ENCODE results near the gene ACTN2.
"Not testable (repeated sequence)": the region's sequence is repeated elsewhere in the genome, so short reads cannot be mapped to it uniquely, and the experiment has no call there.

Gene ACTN2

GRCh38 chr1:236685917-236686814, at the start of gene ACTN2:
Gene ACTN2 (plus strand): TSS chr1:236686499. CDS start chr1:236686674, 175 bp downstream.
- Mint-ChIP-seq H3K27me3 (peaks cover 40% of the 10 kb centered on the region), H3K4me1 (peaks cover 25% of the 10 kb centered on the region), H3K4me3 (peak within 1 kb of the TSS; percentile 83), H3K27ac (peak within 1 kb of the TSS; percentile 87), H3K9me3 (no peaks in the 10 kb centered on the region), H3K36me3 (peaks cover 4% of the 10 kb centered on the region)

GRCh38 chr1:236638945-236639344, 47.4 kb upstream of the ACTN2 start:
- no peak overlapping the region for H3K27ac Mint-ChIP-seq
- H3K27me3 Mint-ChIP-seq: peaks cover 12% of the 10 kb centered on the region
- H3K36me3 Mint-ChIP-seq: no peaks in the 10 kb centered on the region
- H3K4me3 Mint-ChIP-seq: no peak overlapping the region
- peaks cover 3% of the 10 kb centered on the region for H3K9me3 Mint-ChIP-seq
- no peaks in the 10 kb centered on the region for H3K4me1 Mint-ChIP-seq

- H3K4me3 Mint-ChIP-seq: no peak overlapping the region
- H3K4me1 Mint-ChIP-seq: no peaks in the 10 kb centered on the region
- H3K27ac Mint-ChIP-seq: no peak overlapping the region
- no peaks in the 10 kb centered on the region for H3K36me3 Mint-ChIP-seq
- H3K9me3 Mint-ChIP-seq: no peaks in the 10 kb centered on the region
- peaks cover 8% of the 10 kb centered on the region for H3K27me3 Mint-ChIP-seq
Observed at GRCh38 chr1:236639686-236640085, 46.6 kb upstream of the ACTN2 start.

GRCh38 chr1:236642763-236643162, 43.5 kb upstream of the ACTN2 start:
- Mint-ChIP-seq H3K9me3 (no peaks in the 10 kb centered on the region), H3K36me3 (no peaks in the 10 kb centered on the region), H3K27me3 (peaks cover 1% of the 10 kb centered on the region), H3K27ac (no peak overlapping the region), H3K4me1 (no peaks in the 10 kb centered on the region), H3K4me3 (no peak overlapping the region)

GRCh38 chr1:236645016-236645680, 41.2 kb upstream of the ACTN2 start:
- H3K9me3 Mint-ChIP-seq: no peaks in the 10 kb centered on the region
- no peaks in the 10 kb centered on the region for H3K36me3 Mint-ChIP-seq
- H3K27me3 Mint-ChIP-seq: no peaks in the 10 kb centered on the region
- no peak overlapping the region for H3K4me3 Mint-ChIP-seq
- no peak overlapping the region for H3K27ac Mint-ChIP-seq
- H3K4me1 Mint-ChIP-seq: no peaks in the 10 kb centered on the region

GRCh38 chr1:236654511-236654910, 31.8 kb upstream of the ACTN2 start:
- Mint-ChIP-seq H3K27me3 (peaks cover 9% of the 10 kb centered on the region), H3K27ac (no peak overlapping the region), H3K4me3 (no peak overlapping the region), H3K9me3 (no peaks in the 10 kb centered on the region), H3K4me1 (no peaks in the 10 kb centered on the region), H3K36me3 (no peaks in the 10 kb centered on the region)

GRCh38 chr1:236654957-236655356, 31.3 kb upstream of the ACTN2 start:
- Mint-ChIP-seq H3K9me3 (no peaks in the 10 kb centered on the region), H3K27ac (no peak overlapping the region), H3K4me1 (no peaks in the 10 kb centered on the region), H3K27me3 (peaks cover 9% of the 10 kb centered on the region), H3K4me3 (no peak overlapping the region), H3K36me3 (no peaks in the 10 kb centered on the region)

- Mint-ChIP-seq H3K4me3 (no peak overlapping the region), H3K36me3 (no peaks in the 10 kb centered on the region), H3K4me1 (no peaks in the 10 kb centered on the region), H3K27me3 (peaks cover 9% of the 10 kb centered on the region), H3K27ac (no peak overlapping the region), H3K9me3 (no peaks in the 10 kb centered on the region)
Observed at GRCh38 chr1:236657398-236657797, 28.9 kb upstream of the ACTN2 start.

GRCh38 chr1:236659792-236660587, 26.3 kb upstream of the ACTN2 start:
- no peak overlapping the region for H3K27ac Mint-ChIP-seq
- H3K4me3 Mint-ChIP-seq: no peak overlapping the region
- peaks cover 5% of the 10 kb centered on the region for H3K4me1 Mint-ChIP-seq
- no peaks in the 10 kb centered on the region for H3K9me3 Mint-ChIP-seq
- H3K36me3 Mint-ChIP-seq: no peaks in the 10 kb centered on the region
- peaks cover 1% of the 10 kb centered on the region for H3K27me3 Mint-ChIP-seq

- Mint-ChIP-seq H3K4me1 (peaks cover 5% of the 10 kb centered on the region), H3K36me3 (no peaks in the 10 kb centered on the region), H3K9me3 (no peaks in the 10 kb centered on the region), H3K27me3 (peaks cover 2% of the 10 kb centered on the region), H3K4me3 (no peak overlapping the region), H3K27ac (no peak overlapping the region)
Observed at GRCh38 chr1:236663934-236664333, 22.4 kb upstream of the ACTN2 start.

- peak overlapping the region; percentile 25 for H3K27ac Mint-ChIP-seq
- H3K4me3 Mint-ChIP-seq, H3K36me3 Mint-ChIP-seq, H3K9me3 Mint-ChIP-seq, H3K4me1 Mint-ChIP-seq: not testable (repeated sequence)
- H3K27me3 Mint-ChIP-seq: peaks cover 17% of the 10 kb centered on the region
Observed at GRCh38 chr1:236668909-236669308, 17.4 kb upstream of the ACTN2 start.

- Mint-ChIP-seq H3K4me1 (no peaks in the 10 kb centered on the region), H3K27me3 (peaks cover 18% of the 10 kb centered on the region), H3K36me3 (no peaks in the 10 kb centered on the region), H3K9me3 (no peaks in the 10 kb centered on the region), H3K4me3 (no peak overlapping the region), H3K27ac (no peak overlapping the region)
Observed at GRCh38 chr1:236670060-236670459, 16.2 kb upstream of the ACTN2 start.

GRCh38 chr1:236673289-236673919, 12.9 kb upstream of the ACTN2 start:
- no peaks in the 10 kb centered on the region for H3K4me1 Mint-ChIP-seq

GRCh38 chr1:236677641-236678235, 8.6 kb upstream of the ACTN2 start:
- H3K36me3 Mint-ChIP-seq: no peaks in the 10 kb centered on the region
- H3K4me1 Mint-ChIP-seq: no peaks in the 10 kb centered on the region
- H3K27me3 Mint-ChIP-seq: peaks cover 8% of the 10 kb centered on the region
- no peaks in the 10 kb centered on the region for H3K9me3 Mint-ChIP-seq
- no peak overlapping the region for H3K27ac Mint-ChIP-seq
- no peak overlapping the region for H3K4me3 Mint-ChIP-seq

More at GRCh38 chr1:236673289-236673919, 12.9 kb upstream of the ACTN2 start:
- Mint-ChIP-seq H3K4me3 (no peak overlapping the region), H3K36me3 (no peaks in the 10 kb centered on the region), H3K9me3 (no peaks in the 10 kb centered on the region), H3K27me3 (peaks cover 18% of the 10 kb centered on the region), H3K27ac (no peak overlapping the region)

- no peak overlapping the region for H3K4me3 Mint-ChIP-seq
- H3K36me3 Mint-ChIP-seq: peaks cover 3% of the 10 kb centered on the region
- peaks cover 13% of the 10 kb centered on the region for H3K27me3 Mint-ChIP-seq
- no peak overlapping the region for H3K27ac Mint-ChIP-seq
- no peaks in the 10 kb centered on the region for H3K9me3 Mint-ChIP-seq
- H3K4me1 Mint-ChIP-seq: peaks cover 7% of the 10 kb centered on the region
Observed at GRCh38 chr1:236681219-236681618, 5.1 kb upstream of the ACTN2 start.

Measured in activated naive CD4-positive, alpha-beta T cell treated with anti-CD3 and anti-CD28 coated beads, Interleukin-2, amount 50 U/mL, for 24 hours (primary cell).